Neural cell (in vitro differentiated cells): ENCODE measurements around the gene FAIM. TPM values are rescaled to one million over a fixed set of nuclear protein-coding genes. Genes with fewer than 3 reads are reported as not detected.

Source experiments
- polyA plus RNA-seq: library from polyadenylated mRNA; depleted of rRNA; stranded (reverse); fragments of >200 nt; gene quantifications from 2 replicates; pipeline ENCODE4 v1.2.3, GENCODE V29; 2014

The FAIM gene
- polyA plus RNA-seq, 1 donor from 2014 or later: 3.1 TPM

Other genes starting within 250 kb of the FAIM start
- gene ESYT3, start 174.2 kb upstream of the FAIM start, polyA plus RNA-seq: 0.33 and 0.80 TPM in 2 replicates
- gene CEP70, start 14.5 kb upstream of the FAIM start, polyA plus RNA-seq: 25.0 and 29.4 TPM in 2 replicates
- 11.4 and 11.5 TPM in 2 replicates for gene PIK3CB, start 226.2 kb downstream of the FAIM start, polyA plus RNA-seq